HG03378 (cell line): ENCODE data around the gene PHAX.
"Not testable (repeated sequence)": the region's sequence is repeated elsewhere in the genome, so short reads cannot be mapped to it uniquely, and the experiment has no call there.

Experiments used
- ATAC-seq: cut with Tn5 transposase; IDR thresholded peaks from one replicate; pipeline ENCODE4 v1.9.1; 2021; ENCODE audit warnings: mild to moderate bottlenecking, moderate library complexity; ENCODE audit not compliant: unreplicated experiment

PHAX gene, protein sequence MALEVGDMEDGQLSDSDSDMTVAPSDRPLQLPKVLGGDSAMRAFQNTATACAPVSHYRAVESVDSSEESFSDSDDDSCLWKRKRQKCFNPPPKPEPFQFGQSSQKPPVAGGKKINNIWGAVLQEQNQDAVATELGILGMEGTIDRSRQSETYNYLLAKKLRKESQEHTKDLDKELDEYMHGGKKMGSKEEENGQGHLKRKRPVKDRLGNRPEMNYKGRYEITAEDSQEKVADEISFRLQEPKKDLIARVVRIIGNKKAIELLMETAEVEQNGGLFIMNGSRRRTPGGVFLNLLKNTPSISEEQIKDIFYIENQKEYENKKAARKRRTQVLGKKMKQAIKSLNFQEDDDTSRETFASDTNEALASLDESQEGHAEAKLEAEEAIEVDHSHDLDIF

GRCh38 chr5:126600631-126601511, at the start of gene PHAX:
Gene PHAX (plus strand): TSS chr5:126600947. CDS start chr5:126600963, 16 bp downstream.
- ATAC-seq = peak; percentile 86

DNA sequence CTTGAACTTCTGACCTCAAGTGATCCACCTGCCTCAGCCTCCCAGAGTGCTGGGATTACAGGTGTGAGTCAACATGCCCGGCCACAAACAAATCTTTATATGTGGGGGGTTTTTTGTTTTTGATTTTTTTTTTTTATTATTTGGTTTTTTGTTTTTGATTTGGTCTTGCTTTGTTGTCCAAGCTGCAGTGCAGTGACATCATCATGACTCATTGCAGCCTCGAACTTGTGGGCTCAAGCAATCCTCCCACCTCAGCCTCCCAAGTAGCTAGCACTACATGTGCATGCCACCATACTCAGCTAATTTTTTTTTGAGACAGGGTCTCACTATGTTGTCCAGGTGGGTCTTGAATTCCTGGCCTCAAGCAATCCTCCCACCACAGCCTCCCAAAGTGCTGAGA, 48.1 kb upstream of the PHAX start:
- ATAC-seq = no peak

GRCh38 chr5:126555101-126555500, 45.6 kb upstream of the PHAX start:
- not testable (repeated sequence) for ATAC-seq

GRCh38 chr5:126561908-126562307, 38.8 kb upstream of the PHAX start:
- ATAC-seq = no peak

DNA sequence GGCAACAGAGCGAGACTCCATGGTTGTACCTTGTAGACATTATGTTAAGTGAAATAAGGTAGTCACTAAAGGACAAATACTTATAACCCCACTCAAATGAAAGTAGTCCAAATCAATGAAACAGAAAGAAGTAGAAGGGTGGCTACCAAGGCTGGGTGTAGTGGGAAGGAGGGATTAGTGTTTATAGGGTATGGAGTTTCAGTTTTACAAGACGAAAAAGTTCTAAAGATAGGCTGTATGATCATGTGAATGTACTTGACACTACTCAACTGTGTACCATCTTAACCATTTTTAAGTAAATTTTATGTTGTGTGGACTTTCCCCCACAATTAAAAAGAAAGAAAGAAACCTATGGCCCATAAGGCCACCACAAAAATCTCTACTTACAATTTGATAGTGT, 37.9 kb upstream of the PHAX start:
- peak; percentile 97 for ATAC-seq

DNA sequence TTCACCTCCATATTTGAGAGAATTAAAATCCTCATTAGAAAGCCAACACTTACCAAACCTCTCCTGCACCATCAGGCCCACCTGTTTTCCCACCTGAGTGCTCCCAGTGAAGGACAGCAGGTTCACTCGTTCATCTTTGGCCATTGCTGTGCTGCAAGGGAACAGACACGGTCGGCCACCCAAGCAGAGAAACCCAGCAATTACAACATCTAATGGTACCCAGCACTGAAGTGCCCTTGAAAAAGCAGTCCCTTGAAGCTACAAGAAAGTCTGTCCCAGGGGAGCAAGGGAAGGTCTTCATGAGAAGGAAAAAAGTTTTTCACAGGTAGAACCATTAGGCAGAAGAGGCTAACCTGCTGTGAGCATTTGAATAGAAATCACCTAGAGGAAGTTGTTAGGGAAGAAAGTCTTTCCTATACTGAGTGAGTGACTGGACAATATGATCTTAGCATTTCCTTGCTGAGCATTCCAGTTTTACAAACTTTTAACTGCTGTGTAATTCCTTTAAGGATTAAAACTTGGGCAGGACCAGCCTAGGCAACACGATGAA, 32.5 kb upstream of the PHAX start:
- no peak for ATAC-seq

DNA sequence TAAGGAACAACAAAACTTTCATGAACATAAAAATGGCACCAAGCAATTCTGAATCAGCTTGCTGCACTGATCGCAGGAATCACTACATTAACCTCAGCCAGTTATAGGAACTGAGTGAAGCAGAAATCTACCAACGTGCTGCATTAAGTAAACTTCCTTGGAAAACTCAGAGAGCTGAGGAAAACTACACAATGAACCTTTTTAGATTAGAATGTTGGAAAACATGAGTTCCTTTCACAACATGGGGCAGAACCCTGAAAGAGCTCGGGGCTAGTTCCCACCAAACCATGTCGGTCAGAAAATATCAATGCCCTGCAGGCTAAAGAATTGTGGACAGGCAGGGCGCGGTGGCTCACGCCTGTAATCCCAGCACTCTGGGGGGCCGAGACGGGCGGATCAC, 25.1 kb upstream of the PHAX start:
- ATAC-seq = no peak

- ATAC-seq = no peak
Observed at GRCh38 chr5:126576974-126577373, 23.8 kb upstream of the PHAX start.

- no peak for ATAC-seq
Observed at GRCh38 chr5:126577415-126577814, 23.3 kb upstream of the PHAX start.

DNA sequence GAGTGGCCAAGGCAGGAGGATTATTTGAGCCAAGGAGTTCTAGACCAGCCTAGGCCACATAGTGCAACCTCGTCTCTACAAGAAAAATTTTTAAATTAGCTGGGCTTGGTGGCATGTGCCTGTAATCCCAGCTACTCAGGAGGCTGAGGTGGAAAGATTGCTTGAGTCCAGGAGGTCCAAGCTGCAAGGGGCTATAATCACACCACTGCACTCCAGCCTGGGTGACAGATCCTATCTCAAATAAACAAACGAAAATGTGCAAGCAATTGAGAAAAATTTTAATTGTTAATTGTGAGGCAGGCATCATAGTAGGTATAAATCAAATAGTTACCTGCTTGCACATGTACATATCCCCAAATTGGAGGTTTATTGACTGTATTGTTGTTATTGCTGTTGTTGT, 21.0 kb upstream of the PHAX start:
- no peak for ATAC-seq

DNA sequence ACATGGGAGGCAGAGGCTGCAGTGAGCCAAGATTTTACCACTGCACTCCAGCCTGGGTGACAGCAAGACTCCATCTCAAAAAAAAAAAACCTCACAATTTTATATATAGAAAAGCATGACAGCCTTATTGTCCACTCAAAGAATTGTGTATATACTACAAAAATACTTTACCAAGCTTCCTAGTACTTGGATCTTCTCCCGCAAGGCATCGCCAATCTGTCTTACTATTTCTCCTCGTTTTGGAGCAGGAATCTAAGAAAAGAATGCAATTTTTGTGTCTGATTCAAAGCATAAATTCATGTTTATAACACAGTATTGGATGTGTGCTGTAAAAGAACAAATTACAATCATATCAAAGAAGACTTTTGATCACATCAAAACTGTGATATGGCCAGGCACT, 17.0 kb upstream of the PHAX start:
- ATAC-seq = no peak

- ATAC-seq = no peak
Observed at GRCh38 chr5:126587551-126588390, 13.0 kb upstream of the PHAX start.

DNA sequence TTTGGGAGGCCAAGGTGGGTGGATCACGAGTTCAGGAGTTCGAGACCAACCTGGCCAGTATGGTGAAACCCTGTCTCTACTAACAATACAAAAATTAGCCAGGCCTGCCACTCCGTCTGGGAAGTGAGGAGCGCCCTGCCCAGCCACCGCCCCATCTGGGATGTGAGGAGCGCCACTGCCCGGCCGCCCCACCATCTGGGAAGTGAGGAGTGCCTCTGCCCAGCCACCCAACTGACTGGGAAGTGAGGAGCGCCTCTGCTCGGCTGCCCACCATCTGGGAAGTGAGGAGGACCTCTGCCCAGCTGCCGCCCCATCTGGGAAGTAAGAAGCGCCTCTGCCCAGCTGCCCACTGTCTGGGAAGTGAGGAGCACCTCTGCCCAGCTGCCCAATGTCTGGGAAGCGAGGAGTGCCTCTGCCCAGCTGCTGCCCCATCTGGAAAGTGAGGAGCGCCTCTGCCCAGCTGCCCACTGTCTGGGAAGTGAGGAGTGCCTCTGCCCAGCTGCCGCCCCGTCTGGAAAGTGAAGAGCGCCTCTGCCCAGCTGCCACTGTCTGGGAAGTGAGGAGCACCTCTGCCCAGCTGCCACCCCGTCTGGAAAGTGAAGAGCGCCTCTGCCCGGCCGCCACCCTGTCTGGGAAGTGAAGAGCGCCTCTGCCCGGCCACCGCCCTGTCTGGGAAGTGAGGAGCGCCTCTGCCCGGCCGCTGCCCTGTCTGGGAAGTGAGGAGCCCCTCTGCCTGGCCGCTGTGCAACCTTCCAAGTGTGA, 11.0 kb upstream of the PHAX start:
- no peak for ATAC-seq

DNA sequence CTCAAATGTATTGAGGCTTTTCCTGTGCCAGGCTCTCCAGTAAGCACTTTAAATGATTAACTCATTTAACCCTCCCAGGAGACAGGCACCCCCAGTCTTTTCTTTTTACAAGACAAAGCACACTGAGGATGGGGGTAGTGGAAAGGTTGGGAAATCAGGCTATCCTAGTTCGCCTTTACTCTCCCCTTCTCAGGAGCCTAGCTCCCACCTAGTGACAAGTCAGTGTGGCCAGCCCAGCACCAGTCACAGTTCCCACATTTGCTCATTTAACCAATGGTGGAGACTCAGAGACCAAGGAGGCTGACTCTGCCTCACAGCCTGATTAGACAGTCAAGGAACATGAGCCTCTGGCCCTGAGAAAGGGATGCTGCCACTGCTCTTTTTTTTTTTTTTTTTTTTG, 9.2 kb upstream of the PHAX start:
- no peak for ATAC-seq

GRCh38 chr5:126594748-126595485, 5.8 kb upstream of the PHAX start, which contains the start of gene ALDH7A1:
Gene ALDH7A1 (minus strand): TSS chr5:126595219. CDS start chr5:126595198, 21 bp downstream.
- ATAC-seq = peak; percentile 65

GRCh38 chr5:126595486-126596083, 5.2 kb upstream of the PHAX start:
- peak; percentile 16 for ATAC-seq

DNA sequence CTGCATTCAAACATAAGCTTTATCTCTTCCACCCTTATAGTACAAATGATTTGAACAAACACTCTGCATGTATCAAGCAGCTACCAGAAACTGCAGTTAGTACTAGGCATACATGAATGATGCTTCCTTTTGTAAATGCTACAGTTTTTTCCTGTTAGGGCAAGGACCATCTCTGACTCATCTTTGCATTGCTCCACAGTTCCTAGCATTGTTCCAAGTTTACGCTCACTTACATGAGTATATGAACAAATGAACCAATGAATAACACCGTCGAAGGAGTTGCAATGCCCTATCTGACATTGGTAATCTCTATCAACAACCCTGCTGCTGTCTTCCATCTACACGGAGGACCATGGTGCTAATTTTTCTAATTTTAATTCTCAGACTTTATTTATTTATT, 3.6 kb upstream of the PHAX start:
- ATAC-seq = no peak

- no peak for ATAC-seq
Observed at GRCh38 chr5:126599499-126599898, 1.2 kb upstream of the PHAX start.
